Measurements from ENCODE around the gene BLACAT1. TPM values are rescaled to one million over a fixed set of nuclear protein-coding genes. Genes with fewer than 3 reads are reported as not detected.
A peak's percentile ranks its signal among the peaks of the same experiment; 100 is the strongest.

BLACAT1 gene
- 0.87 and 1.1 TPM in 2 replicates for total RNA-seq (2014; rRNA removed; shearing (Covaris generic))
- 2.1 and 2.3 TPM in 2 replicates for polyA plus RNA-seq (2015; cell fraction: cytosol; rRNA removed)
- 15.2 and 17.1 TPM in 2 replicates for polyA plus RNA-seq (2015; cell fraction: nucleus; rRNA removed)

DNA sequence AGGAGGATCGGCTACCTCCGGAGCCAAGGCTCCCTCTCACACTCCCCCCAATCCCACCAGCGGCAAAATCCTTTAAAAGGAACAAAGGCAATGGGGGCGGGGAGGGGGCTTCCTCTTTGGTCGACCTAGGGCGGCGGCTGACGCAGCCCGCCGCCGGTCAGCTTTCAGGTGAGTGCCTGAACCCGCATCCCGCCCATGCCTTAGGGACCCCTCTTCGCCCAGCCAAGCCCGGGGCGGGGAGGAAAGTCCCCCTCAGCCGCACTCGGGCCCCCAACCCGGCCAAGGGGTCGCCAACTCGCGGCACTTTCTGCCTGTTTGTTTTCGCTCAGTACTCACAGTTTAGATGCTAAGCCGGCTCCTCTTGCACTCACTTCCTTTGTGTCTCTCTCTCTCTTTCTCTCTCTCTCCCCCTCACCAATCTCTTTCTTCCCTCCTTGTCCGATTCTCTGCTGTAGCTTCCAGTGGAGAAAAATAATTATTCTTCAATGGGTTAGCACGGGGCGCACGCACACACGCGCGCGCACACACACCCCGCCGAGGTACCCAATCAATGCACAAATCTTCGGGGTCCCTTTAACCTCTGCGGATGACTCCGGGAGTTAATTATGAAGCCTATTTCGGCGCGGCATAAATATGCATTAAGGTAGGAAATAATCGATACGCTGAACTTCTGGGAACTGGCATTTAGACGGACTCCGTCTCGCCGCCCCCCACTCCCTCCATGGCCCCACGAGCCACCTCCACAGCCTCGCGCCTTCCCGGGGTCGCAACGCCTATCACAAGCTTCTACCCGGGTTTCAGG lies at the start of gene BLACAT1:
Gene BLACAT1, minus strand, starts transcription at position 465 of the 802 bp plus-strand sequence.
- in situ Hi-C loops (cut with HindIII; ENCODE audit: low pct_unique_long_range_greater_than_20kb, low sequenced_read_pairs), result no loop called here
- DNase-seq (ENCODE audit: low read depth, low spot score), result no peak

DNA sequence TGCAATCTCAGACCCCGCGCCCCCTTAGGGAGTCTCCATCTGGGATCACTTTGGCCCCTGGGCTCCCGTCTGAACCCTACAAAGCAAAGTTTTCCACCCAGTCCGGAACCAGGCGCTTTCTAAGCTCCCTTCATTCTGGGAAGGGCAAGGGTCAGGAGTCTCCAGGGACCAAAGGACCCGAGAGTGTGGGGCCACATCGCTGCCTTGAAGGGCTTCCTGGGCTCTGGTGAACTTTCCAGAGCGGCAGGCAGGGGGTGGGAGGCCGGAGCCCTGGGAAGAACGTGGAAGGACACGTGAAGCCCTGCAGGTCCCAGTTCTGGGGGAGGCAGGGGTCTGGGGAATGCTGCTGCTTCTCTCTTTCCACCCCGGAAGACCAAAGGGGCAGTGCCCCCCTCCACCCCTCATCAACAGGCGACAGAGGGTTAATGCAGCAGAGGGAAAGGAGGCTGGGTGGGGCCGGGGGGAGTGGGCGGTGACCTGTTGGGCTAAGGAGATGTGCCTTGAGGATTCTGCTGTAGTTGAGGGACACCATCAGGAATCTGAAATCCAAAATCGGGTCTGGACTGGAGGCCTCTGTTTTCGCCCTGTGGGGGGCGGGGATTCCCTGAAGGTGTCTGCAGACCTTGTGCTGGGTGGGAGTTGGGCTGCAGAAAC lies 49.4 kb upstream of the BLACAT1 start:
- in situ Hi-C loops (cut with HindIII; ENCODE audit: low pct_unique_long_range_greater_than_20kb, low sequenced_read_pairs), result no loop called here
- peak; percentile 39 for DNase-seq (ENCODE audit: low read depth, low spot score)

DNA sequence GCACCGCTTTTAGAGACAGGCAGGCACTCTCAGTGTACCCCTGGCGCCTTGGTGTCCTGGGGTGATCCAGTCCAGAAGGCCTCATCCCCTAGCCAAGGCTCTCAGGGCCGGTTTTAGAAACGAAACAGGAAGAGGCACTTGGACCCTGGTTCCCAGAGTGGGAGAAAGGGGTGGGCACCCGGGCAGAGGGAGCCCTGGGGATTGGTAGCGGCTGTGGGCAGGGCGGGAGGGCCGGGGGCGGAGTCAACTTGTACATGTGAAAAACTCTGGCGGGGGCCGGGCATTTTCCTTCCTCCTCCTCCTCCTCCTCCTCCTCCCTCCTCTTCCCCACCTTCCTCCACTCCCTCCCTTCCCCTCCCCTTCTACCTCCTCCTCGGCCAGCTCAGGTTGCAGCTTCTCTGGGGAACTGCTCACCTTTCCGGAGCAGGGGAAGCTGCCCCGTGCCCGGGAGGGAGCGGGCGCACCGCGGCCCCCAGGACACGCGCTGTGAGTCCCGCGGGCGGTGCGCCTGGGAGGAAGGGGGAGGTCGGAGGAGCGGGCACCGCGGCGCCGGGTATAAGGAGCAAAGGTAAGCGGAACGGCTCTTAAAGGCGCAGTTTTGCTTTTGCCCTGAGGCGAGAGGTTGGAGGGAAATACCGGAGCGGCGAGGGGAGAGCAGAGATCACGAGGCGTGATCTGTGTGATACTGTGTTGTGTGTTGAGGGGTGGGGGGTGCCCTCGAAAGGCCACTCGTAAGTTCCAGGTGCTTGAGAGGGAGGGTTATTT lies 48.6 kb upstream of the BLACAT1 start, which contains the start of gene CDK18:
Gene CDK18, plus strand, starts transcription at position 359 of the 765 bp plus-strand sequence. CDS start 18,499 bp downstream, outside the sequence.
- DNase-seq (ENCODE audit: low read depth, low spot score), result peak; percentile 85
- in situ Hi-C loops (cut with HindIII; ENCODE audit: low pct_unique_long_range_greater_than_20kb, low sequenced_read_pairs), result no loop called here

DNA sequence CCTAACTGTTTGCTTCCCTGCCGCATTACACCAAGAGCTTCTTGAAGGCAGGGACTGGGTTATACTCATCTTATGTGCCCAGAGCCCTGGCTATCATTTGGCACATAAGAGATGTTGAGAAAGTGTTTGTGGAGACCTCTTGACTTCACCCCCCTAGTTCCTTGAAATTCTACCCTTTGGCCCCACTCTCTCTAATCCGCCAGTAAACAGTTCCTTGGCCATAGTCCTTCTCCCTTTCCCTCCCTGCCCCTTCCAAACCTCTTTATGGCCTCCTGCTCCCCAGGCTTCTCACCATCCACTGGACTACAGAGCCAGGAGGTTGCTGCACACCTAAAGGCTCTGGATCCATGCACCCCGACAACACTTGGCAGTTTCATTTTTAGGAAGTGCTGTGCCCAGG lies 47.1 kb upstream of the BLACAT1 start:
- DNase-seq (ENCODE audit: low read depth, low spot score), result no peak
- in situ Hi-C loops (cut with HindIII; ENCODE audit: low pct_unique_long_range_greater_than_20kb, low sequenced_read_pairs), result no loop called here

DNA sequence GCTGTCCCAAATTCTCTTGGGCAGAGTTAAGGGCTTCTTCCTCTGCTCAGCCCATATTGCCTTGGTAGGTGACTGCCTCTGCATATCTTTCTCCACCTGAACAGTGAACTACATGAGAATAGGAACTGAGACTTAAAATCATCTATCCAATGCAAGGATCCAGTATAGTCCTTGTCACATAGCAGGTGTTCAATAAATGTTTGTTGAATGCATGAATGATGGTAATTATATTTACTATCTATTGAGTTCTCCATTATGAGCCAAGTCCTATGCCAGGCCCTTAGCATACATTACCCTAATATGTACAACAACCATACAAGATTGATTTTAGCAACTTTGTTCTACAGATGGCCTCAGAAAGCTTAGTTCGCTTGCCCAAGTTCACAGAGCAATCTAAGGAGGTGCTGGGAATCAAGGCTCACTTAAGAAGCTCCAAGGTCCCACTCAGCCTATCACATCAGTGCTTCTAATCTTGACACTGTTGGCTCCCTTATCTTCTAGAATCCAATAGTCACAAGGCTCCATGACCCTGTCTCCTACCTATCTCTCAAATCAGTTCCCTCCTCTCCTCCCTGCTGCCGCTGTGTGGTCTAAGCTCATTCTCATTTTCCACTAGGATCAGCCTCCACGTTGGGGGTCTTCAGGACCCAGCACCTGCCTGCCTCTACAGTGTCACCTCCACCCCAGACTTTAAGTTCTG lies 46.4 kb upstream of the BLACAT1 start:
- no peak for DNase-seq (ENCODE audit: low read depth, low spot score)
- in situ Hi-C loops (cut with HindIII; ENCODE audit: low pct_unique_long_range_greater_than_20kb, low sequenced_read_pairs), result no loop called here

DNA sequence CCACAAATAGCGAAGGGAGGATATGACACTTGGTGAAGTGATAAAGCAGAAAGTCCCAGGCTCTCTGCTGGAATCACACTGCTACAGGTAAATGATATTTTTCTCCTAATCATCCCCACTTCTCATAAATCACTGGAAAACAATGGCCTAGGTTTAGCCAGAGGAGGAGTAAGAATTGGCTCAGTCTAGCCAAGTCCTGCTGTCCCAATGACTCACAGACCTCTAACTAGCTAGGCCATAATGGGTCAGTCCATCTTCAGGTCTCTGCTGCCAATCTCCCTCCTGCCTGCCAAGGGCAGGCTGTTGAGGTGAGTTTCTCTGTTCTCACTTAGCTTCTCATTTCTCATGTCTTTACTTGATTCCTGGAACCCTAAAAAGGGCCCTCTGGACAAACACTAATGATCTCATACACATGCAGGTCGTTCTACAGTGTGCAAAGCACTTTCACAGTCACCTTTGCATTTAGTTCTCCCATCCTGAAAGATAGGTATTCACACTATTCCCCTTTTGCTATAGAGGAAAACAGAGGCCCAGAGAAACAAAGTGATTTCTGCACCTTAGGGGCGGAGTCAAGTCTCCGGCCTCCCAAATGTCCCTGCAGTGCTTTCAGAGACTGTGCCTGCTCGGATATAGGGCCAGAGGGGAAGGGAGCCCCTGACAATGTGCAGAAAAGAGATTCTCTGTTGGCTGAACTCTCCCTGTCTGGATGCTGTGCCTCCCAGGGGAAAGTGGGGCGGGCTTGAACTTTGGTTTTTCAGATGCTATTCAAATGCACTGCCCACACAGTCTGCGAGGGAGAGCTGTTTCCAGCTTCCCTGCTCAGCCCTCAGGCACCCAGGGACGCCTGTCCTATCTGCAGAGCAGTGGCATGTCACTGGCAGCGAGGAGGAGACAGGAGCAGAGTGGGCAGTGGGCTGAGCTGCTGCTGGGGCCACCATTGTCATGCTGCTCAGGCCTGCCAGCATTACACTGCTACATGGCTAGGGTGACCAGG lies 44.7 kb upstream of the BLACAT1 start:
- in situ Hi-C loops (cut with HindIII; ENCODE audit: low pct_unique_long_range_greater_than_20kb, low sequenced_read_pairs), result no loop called here
- no peak for DNase-seq (ENCODE audit: low read depth, low spot score)

DNA sequence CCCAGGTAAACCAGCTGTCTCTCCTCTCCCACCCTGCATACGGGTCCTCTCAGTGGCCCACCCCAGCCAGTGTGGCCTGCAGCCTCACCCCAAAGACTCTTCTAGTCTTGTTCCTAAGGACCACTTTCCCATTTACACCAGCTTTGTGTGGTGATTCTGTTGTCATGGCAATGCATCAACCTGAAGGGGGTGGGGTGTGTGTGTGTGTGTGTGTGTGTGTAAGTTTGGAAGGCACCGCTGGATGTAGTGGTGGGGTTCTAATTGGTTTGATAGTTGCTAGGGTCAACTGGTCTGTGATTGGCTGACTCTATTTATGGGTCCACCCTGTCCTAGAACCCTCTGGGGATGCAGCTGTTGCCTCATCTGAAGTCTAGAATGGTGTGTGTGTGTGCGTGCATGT lies 43.9 kb upstream of the BLACAT1 start:
- in situ Hi-C loops (cut with HindIII; ENCODE audit: low pct_unique_long_range_greater_than_20kb, low sequenced_read_pairs), result loop anchor here (25.0 kb wide), 1 partner anchor 137 kb away; the partner anchor contains the start of gene KLHDC8A

DNA sequence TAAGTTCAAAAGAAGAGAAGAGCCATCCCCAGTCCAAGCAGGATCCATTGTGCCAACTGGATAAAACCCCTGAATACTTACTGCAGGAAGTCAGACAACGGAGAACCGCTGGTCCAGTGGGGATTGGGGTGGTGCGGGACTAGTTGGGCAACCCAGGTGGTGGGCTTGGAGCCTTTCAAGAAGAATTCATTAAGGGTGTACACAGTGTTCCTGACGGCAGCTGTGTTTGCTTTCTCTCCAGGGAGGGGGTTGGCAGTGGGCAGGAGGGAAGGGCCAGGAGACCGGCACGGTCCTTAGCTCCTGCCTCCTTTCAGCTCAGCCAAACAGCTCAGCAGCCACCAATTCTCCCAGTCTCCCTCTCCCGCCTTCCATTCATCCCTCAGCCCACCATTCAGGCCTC lies 41.5 kb upstream of the BLACAT1 start:
- in situ Hi-C loops (cut with HindIII; ENCODE audit: low pct_unique_long_range_greater_than_20kb, low sequenced_read_pairs), result loop anchor here (25.0 kb wide), 1 partner anchor 135 kb away; the partner anchor contains the start of gene KLHDC8A
- DNase-seq (ENCODE audit: low read depth, low spot score), result no peak

More for the DNA sequence above, 43.9 kb upstream of the BLACAT1 start:
- no peak for DNase-seq (ENCODE audit: low read depth, low spot score)

DNA sequence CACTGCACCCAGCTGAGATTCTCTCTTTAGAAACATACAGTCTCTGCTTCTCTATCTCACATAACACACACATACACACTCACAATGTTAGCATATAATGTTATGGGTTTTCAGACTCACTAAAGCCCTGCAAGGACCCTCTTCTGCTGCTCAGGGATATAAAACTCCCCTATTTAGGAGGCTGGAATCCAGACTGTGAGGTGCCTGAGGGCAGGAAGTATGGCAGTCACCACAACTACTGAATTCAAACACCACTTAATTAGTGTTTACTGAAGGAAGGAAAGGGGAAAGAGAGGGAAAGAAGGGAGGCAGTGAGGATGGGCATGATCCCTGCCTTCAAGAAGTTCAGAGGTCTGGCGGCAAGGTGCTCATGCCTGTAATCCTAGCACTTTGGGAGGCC lies 40.8 kb upstream of the BLACAT1 start:
- no peak for DNase-seq (ENCODE audit: low read depth, low spot score)
- in situ Hi-C loops (cut with HindIII; ENCODE audit: low pct_unique_long_range_greater_than_20kb, low sequenced_read_pairs), result loop anchor here (25.0 kb wide), 1 partner anchor 134 kb away; the partner anchor contains the start of gene KLHDC8A

DNA sequence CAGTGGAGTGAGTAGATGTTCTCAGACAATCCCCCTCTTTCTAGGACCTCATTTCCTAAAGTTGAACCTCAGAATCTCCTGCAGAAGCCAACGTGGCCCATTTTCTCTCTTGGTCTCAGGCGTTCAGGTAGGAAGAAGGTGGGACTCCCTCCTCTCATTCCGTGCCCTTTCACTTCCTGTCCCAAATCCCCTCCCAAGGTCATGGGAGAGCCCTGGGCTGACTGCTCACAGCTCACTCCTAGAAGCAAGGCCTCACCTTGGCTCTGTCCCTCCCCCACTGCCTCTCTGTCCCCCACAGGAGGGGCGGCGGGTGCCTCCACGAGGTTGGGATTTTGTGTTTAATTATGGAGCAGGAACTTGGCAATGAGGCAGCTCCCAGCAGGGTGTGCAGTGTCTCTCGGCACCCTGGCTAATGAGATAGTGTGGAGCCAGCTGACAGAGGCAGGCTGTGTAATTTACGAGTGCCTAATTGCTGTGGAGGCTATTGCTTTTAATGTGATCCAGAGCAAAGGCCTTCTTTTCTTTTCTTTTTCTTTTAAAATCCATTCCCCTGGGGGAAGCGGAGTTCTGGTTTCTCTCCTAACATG lies 39.5 kb upstream of the BLACAT1 start:
- DNase-seq (ENCODE audit: low read depth, low spot score), result no peak
- in situ Hi-C loops (cut with HindIII; ENCODE audit: low pct_unique_long_range_greater_than_20kb, low sequenced_read_pairs), result loop anchor here (25.0 kb wide), 1 partner anchor 133 kb away; the partner anchor contains the start of gene KLHDC8A

DNA sequence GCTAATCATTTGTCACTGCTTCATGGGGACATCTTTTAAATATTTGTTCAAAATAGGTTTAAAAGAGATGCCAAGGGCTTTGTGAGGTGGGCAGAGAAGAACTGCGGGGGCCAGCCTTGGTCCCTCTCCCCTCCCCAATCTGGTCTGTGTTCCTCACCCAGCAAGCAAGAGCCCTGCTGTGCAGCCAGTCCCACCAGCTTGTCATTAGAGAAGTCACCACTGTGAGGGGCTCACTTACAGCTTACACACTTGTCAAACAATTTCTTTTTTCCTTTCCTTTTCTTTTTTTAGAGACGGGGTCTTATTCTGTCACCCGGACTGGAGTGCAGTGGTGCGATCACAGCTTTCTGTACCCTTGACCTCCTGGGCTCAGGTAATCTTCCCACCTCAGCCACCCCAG lies 38.3 kb upstream of the BLACAT1 start:
- DNase-seq (ENCODE audit: low read depth, low spot score), result no peak
- in situ Hi-C loops (cut with HindIII; ENCODE audit: low pct_unique_long_range_greater_than_20kb, low sequenced_read_pairs), result loop anchor here (25.0 kb wide), 1 partner anchor 132 kb away; the partner anchor contains the start of gene KLHDC8A

DNA sequence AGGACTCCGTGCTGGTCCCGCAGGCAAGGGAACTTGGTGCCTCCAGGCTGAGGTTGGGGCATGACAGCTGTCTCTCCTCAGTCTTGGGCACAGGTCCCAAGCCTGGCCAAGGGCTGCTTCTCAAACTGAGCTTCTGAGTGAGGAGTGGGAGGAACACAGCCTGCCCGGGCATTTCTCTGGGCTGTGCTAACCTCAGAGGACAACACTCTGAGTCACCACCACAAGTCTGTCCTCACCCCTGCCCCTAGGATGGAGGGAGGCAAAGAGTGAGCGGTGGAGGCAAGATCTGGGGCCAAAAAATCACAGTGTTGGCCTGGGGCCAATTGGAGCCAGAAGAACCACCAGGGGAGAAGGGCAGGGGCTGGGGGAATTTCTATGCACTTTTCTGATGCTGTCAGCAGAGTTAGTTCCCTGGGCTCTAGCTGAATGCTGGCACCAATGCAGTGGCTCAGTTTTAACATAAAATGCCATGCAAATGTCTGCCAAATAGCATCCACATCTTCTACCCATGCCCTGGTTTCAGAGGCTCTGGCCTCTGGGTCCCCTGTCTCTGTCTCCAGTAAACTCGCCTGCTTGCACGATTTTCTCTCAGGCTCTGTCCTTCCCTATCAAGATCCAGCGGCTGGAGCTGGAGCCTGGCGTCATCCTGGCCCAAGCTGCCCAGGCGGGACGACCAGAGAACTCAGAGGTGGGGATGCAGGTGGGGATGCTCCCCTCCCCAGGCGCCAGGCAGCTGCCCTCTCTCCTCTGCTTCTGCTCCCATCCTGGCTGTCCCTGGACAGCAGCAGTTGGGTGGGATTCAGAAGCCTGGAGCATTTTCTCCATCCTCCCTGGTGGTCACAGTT lies 37.6 kb upstream of the BLACAT1 start:
- in situ Hi-C loops (cut with HindIII; ENCODE audit: low pct_unique_long_range_greater_than_20kb, low sequenced_read_pairs), result loop anchor here (25.0 kb wide), 1 partner anchor 131 kb away; the partner anchor contains the start of gene KLHDC8A
- DNase-seq (ENCODE audit: low read depth, low spot score), result peak; percentile 17

DNA sequence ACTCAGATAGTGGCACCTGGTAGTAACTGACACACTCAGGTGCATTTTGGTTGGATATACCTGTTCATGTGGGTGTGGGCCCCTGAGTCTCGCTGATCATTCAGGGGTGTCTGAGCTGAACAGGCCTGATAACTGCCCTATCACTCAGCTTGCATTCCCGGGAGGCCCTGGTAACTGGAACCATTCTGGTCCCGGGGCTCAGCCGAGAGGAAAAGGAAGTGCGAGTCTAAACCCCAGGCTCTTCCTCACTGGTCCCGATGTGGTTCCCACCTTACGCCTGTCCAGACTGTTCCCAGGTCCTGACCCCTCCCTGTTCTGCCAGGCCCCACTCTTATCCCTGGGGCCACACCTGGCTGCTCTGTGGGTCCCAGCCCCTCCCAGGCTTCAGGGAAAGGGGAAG lies 36.9 kb upstream of the BLACAT1 start:
- in situ Hi-C loops (cut with HindIII; ENCODE audit: low pct_unique_long_range_greater_than_20kb, low sequenced_read_pairs), result loop anchor here (25.0 kb wide), 1 partner anchor 130 kb away; the partner anchor contains the start of gene KLHDC8A

DNA sequence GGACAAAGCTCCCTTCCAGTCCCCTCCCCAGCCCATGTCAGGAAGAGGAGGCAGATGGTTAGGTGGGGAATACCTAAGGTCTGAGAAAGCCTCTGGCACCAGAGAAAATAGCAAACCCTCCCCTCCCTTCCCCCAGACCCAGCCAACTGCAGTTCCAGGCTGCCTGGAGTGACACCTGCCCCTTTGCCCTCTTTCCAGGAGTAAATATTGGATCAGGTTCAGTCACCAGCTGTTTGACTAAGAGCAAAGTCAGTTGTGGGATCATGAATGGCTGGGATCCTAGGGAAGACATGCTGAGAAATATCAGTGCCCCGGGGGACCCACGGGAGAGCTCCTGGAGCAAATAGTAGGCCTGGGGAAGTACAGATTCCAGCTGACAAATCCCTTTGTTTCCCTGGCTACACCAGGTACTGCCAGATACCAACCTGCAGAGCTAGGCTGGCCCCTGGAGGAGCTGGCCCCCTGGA lies 36.4 kb upstream of the BLACAT1 start:
- in situ Hi-C loops (cut with HindIII; ENCODE audit: low pct_unique_long_range_greater_than_20kb, low sequenced_read_pairs), result loop anchor here (25.0 kb wide), 1 partner anchor 130 kb away; the partner anchor contains the start of gene KLHDC8A
- DNase-seq (ENCODE audit: low read depth, low spot score), result no peak

More for the DNA sequence above, 36.9 kb upstream of the BLACAT1 start:
- DNase-seq (ENCODE audit: low read depth, low spot score), result no peak
